ENCODE data around the gene ARID1B.
A peak's percentile ranks its signal among the peaks of the same experiment; 100 is the strongest.
"Not testable (repeated sequence)": the region's sequence is repeated elsewhere in the genome, so short reads cannot be mapped to it uniquely, and the experiment has no call there.

The ARID1B gene

DNA sequence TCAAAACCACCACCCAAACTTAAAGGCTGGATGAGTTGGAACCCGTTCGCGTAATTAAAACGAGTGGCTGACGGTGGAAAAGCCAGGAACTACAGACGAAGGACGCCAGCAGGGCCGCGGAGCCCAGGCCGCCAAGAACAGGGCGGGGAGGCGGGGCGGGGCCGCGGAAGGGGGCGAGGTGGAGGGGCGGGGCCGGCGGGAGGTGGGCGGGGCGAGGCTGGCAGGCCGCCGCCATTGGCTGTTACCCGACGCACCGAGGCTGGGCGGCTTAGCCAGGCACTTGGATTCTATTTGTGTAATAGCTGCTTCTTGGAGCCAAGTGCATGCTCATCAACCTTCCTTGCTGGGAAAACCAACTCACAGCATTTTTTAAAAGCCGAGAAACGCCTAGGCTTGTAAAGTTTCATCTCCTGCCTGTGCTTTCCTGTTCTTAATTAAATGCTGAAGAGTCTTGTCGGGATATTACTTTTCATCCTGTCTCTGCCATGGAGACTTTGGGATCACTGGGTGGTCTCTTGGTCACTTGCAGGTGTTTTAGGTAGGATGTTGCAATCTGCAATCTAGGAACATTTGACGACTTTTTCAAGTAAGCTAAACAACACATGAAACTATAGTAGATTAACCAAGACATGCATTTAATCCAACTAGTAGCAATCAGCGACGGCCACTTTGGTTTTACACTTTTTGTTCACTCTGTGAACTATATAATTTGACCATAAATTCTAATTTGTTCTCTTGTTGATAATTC lies 245.0 kb downstream of the ARID1B start:
- DNase-seq (ENCODE audit: low read depth) = peak; percentile 85

DNA sequence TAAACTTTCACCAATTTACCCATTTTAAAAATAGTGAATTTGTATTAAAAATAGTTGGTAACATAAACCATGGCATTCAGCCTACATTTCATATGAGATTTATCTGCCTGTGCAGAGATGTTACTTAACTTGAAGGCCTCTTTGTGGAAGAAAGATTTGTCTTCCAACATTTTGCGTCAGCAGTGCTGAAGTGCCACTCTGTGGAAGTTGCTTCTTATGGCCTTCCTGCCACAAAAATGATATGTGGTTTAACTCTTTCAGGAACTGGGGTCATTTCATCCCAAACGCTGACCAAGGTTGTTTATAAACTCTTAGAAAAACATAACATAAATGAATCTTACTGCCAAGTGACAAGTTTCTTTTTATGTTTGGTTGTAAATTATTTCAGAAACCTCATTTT lies 246.8 kb downstream of the ARID1B start:
- DNase-seq (ENCODE audit: low read depth) = no peak

DNA sequence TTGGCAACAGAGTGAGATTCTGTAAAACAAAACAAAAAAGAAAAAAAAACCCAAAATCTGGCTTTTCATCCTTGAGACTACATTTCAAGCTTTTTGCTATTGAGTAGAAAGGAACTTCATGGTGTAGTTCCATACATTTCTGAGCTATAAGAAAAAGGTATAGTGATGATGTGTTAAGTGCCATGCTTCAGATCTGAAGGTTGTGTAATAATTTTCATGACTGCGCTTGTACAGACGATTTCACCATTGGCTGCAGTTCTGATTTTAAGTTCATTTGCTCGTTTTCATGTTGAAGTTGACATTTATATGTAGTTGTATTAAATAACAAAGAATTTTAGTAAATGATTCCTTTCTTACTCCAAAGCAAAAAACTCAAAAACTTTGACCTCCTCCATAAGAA lies 247.6 kb downstream of the ARID1B start:
- DNase-seq (ENCODE audit: low read depth) = no peak

DNA sequence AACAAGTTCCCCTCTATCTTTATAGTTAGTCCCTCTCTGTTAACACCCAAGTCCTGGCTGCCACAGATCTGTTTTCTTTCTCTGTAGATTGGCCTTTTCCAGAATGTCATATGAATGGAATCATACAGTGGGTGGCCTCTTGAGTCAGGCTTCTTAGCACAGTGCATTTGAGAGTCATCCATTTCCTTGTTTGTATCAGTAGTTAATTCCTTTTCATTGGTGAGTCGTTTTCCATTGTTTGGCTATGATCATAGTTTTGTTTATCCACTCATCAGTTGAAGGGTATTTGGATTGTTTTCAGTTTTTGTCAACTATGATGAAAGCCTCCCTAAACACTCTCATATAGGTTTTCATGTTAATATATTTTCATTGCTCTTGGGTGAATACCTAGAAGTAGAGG lies 248.3 kb downstream of the ARID1B start:
- DNase-seq (ENCODE audit: low read depth) = no peak

DNA sequence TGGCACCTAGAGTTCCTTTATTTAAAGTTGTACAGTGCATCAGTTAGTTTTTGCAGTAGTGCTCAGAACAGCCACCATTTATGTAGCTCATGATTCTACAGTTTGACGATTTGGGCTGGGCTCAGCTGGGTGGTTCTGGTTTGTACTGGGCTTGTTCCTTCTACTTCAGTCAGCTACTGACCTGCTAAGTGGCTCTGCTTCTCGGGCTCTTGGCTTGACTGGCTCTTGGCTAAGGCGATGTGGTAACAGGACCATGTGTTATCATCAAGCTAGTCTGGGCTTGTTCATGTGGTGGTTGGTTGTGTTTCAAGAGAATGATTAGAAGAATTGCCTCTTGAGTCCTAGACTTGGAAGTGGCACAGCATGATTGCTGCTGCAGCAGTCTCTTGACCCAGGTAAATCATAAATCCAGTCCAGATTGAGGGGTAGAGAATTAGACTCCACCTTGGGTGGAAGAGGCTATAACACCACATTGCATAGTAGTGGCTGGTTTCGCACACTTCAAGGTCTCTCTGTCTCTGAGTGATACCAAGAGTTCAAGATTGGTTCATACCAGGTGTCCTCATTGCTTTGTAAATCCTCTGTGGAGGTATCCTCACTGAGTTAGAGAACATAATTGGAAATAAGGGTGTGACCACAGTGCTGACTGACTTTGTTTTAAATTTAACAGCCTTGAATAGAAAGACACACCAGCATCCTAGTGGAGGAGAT lies 253.0 kb downstream of the ARID1B start:
- no peak for DNase-seq (ENCODE audit: low read depth)

DNA sequence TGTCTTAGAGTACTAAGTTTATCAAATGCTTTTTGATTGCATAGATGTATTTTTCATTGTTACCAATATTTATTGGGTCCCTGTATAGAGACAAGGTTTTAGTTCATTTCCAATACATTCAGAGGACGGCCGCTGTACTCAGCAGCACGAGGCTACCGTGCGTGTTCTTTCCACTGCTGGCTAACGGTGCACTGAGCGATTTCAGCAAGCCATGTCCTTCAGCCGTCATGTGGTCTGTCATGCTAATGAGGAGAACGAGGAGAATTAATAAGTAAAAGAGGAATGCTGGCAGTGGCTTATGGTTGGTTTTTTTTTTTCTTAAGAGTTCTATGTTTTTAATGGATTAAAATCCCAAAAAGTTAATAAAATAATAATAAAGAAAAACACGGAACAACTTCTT lies 253.6 kb downstream of the ARID1B start:
- no peak for DNase-seq (ENCODE audit: low read depth)

DNA sequence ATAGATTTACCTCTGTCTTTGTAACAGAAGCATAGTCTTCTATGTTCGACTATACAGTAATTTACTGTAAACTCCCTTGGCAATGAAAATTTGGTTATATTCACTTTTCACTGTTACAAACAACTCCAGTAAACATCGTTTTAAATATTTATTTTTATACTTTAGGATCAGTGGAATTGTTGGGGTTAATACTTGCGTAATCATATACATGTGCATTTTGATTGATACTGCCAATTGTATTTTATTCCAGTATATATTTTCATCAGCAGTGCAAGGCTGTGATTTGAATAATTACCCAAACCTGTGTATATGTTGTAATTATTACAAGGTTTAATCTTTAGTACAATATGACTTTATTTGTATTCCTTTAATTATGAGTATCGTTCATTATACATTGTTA lies 255.7 kb downstream of the ARID1B start:
- DNase-seq (ENCODE audit: low read depth) = no peak

GRCh38 chr6:157033428-157034140 lies 256.4 kb downstream of the ARID1B start:
- no peak for DNase-seq (ENCODE audit: low read depth)

DNA sequence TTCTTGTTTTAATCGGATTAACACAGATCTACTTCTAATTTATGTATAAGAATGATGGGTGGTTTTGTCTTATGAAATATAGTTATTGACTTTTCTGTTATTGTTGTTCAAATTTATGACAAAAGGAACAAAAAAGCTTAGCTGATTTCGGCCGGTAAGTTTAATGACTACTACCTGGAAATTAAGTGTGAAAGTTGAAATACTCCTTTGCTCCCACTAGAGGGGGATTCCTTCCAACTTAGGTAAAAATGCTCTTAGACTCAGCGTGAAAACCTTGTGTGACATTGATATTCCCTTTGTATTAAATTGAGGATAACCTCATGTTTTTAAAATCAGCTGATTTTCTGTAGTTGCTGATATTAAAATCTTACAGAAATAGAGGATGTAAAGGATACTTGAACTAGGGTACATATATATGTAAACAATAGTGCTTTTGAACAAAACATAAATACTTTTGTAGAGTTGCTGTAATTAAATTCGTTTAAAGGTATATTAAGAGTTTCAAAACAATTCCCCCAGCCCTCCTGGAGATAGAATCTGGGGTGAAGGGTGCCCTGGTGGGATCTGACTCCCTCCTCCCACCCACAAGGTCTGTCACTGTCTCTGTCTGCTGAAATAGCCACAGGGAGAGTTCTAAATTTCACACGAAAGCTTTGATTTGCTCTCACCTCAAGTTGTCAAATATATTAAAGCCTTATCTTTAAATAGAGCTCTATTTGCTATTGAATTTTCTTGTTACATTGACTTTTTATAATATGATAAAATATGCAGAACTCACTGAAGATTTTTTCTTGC lies 257.5 kb downstream of the ARID1B start:
- no peak for DNase-seq (ENCODE audit: low read depth)

DNA sequence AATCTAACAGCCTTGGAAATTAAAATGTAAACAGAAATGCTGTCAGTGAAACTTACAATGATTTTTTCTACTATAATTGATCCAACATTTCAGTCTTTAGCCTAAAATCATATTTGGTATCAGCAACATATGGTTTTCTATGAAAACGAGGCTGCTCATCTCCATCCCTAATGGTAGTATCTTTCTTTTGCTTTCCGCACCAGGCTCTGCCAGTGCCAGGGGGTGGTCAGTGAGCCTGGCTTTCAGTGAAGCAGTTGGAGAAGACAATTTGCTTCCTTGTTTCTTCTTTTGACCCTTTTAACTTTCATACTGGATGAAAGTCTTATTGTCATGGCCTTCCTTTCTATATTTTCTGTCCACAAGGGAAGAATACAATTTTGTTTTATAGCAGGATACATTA lies 258.4 kb downstream of the ARID1B start:
- DNase-seq (ENCODE audit: low read depth) = no peak

- no peak for DNase-seq (ENCODE audit: low read depth)
Measured at GRCh38 chr6:157036245-157036711, 259.1 kb downstream of the ARID1B start.

DNA sequence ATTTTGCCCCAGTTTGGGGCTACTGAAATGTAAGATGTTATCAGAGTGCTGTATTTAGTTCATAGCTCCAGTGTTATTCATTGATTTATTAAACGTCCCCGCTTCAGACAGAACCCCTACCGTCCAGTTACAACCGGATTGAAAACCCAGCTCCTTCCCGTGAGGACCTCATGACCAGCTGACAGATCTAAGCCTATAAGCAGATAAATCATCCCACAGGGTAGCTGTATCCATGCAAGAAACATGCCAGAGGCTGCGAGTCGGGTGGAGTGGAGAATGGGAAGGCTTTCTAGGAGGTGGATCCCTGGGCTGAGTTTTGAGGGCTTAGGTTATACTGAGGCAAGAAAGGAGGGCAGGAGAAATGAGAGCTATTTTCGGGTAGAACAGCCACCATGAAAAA lies 260.0 kb downstream of the ARID1B start:
- DNase-seq (ENCODE audit: low read depth) = no peak

DNA sequence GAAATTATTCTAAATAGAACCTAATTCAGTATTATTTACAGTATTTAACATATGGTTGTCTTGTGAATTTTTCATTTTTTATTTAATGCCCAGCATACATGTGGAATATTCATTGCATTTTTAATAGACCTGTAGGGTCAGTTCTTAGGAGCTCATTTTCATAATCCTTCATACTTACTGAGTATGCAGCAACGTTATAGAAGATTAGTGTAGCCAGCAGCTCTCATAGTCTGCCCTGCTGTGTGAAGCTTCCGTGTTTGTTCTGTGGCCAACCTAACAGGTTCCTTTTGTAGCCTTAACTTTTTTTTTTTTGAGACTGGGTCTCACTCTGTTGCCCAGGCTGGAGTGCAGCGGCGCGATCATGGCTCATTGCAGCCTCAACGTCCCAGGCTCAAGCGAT lies 261.4 kb downstream of the ARID1B start:
- no peak for DNase-seq (ENCODE audit: low read depth)

GRCh38 chr6:157039639-157040038 lies 262.5 kb downstream of the ARID1B start:
- not testable (repeated sequence) for DNase-seq (ENCODE audit: low read depth)

DNA sequence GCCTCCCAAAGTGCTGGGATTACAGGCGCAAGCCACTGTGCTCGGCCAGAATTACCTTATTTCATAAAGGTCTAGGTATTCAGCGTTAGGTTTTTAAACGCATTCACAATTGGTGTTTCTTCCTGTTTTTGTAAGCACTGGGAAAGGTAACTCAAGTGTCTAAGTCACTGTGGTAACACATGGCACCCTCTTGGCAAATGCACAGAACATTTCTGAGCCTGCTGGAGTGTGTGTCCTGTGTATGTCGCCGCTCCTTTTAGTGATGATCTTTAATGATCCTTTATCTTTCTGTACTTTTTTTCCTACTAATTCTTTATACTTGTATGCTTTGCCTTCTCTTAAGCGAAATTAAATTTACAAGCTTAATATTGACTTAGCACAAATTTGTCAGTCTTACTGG lies 263.0 kb downstream of the ARID1B start:
- DNase-seq (ENCODE audit: low read depth) = no peak

GRCh38 chr6:157045831-157046454 lies 268.8 kb downstream of the ARID1B start:
- DNase-seq (ENCODE audit: low read depth) = peak; percentile 26

- no peak for DNase-seq (ENCODE audit: low read depth)
Measured at GRCh38 chr6:157046776-157047175, 269.6 kb downstream of the ARID1B start.

DNA sequence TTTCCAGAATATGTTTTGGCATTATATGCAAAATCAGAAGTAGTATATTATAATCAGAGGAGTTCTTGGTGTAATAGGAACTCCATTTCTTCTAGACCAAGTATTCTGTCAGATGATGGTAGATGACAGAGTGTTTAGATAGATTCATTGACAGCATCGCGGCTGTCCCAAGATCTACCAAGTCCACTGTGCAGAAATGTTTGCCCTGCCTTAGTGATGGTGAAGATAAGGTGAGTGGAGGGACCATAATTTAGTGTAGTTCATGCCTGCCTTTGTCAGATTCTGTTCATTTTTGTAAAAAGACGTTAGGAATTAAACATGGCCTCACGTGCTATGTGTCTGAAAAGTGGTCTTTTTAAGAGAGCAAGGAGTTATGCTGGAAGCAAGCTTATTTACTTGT lies 270.1 kb downstream of the ARID1B start:
- no peak for DNase-seq (ENCODE audit: low read depth)

- peak; percentile 42 for DNase-seq (ENCODE audit: low read depth)
Measured at GRCh38 chr6:157047951-157048350, 270.8 kb downstream of the ARID1B start.

DNA sequence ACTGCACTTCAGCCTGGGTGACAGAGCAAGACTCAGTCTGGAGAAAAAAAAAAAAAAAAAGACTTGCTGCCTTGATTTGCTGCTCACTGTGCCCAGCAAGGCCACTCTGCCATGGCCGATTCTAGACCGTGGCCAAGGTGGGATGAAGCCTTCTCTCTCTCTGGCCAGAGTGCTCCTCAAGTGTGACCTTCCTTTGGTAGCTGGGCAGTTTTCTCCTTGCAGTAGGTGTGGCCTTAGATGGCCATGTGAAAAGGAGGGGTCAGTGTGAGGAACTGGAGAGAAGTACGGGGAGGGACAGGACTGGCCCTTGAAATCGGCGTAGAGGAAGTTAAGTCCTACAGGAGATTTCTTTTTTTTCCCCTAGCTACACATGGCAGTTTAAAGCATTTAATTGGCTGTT lies 272.0 kb downstream of the ARID1B start:
- no peak for DNase-seq (ENCODE audit: low read depth)

DNA sequence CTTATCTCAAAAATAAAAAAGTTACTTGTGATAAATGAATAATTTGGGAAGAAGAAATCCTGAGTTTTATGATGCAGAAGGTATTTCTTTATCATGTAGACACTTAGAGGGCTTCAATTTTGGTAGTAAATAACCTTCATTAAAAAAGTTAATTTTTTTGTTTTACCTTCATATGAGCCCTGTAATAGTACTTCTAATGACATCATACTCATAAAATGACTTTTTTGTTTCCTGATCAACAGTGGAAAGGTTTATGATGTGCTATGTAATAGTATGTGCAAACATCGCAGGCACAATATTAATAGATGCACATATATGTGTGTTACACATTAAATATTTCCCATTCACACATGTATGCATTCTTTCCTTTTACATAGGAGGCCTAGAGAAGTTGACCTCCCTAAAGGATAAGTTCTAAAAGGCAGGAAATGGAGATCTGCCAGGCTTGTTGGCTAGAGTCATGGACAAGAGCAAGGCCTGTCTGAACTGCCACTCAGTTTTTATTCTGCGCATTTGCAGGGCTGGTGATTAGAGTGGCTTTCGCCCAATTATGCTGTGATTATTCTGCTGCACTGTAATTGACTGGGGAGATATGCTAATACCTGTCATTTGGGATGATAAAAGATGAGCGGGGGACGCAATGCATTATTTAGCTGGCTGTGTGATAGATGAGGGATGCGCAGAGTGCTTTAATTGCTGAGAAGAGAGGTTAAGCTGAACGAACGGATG lies 273.5 kb downstream of the ARID1B start:
- DNase-seq (ENCODE audit: low read depth) = no peak

Data from fibroblast of the conjunctiva (primary cell).